ENCODE data around the gene SPOCK1.

SPOCK1 gene

GRCh38 chr5:137296213-137296781 is 202.8 kb downstream of the SPOCK1 start:
- TF ChIP-seq, protein P1, sequence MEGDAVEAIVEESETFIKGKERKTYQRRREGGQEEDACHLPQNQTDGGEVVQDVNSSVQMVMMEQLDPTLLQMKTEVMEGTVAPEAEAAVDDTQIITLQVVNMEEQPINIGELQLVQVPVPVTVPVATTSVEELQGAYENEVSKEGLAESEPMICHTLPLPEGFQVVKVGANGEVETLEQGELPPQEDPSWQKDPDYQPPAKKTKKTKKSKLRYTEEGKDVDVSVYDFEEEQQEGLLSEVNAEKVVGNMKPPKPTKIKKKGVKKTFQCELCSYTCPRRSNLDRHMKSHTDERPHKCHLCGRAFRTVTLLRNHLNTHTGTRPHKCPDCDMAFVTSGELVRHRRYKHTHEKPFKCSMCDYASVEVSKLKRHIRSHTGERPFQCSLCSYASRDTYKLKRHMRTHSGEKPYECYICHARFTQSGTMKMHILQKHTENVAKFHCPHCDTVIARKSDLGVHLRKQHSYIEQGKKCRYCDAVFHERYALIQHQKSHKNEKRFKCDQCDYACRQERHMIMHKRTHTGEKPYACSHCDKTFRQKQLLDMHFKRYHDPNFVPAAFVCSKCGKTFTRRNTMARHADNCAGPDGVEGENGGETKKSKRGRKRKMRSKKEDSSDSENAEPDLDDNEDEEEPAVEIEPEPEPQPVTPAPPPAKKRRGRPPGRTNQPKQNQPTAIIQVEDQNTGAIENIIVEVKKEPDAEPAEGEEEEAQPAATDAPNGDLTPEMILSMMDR (IDR thresholded peaks at IDR 0.05; ENCODE audit: insufficient read depth, low read length, missing control alignments), result no peak
- no peak for DNase-seq (ENCODE audit: low read depth, low spot score)
- ChIA-PET POLR2A (no interaction called here), CTCF (interaction anchor here (1.9 kb wide), 1 partner anchor 24 kb away, joined by 5 read pairs; no protein-coding TSS in a partner anchor)
- H3K4me3 ChIP-seq (ENCODE audit: low read depth, low read length), result no peak overlapping the region

DNA sequence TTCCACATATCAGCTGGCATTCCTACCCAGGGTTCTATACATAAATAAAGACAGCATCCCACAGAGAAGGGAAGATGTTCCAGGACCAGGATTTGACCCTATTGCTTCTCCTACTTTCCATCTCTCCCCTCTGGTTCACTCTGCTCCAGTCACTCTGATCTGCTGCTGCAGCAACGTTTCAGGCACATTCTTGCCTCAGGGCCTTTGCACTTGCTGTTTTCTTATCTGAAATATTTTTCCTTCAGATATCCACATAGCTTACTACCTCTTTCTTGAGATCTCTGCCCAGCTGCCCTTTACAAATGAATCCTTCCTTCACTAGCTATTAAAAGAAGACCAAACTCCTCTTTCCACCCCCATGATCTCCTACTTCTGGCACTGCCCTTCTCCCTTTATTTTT is 204.5 kb downstream of the SPOCK1 start:
- TF ChIP-seq, protein P1 (IDR thresholded peaks at IDR 0.05; ENCODE audit: insufficient read depth, low read length, missing control alignments), result no peak
- CTCF ChIA-PET, result interaction anchor here (1.4 to 2.1 kb wide), 2 partner anchors 12 to 16 kb away, joined by 4 to 8 read pairs; no protein-coding TSS in a partner anchor
- DNase-seq (ENCODE audit: low read depth, low spot score), result no peak
- POLR2A ChIA-PET, result no interaction called here
- H3K4me3 ChIP-seq (ENCODE audit: low read depth, low read length), result no peak overlapping the region

GRCh38 chr5:137292461-137293027 is 206.6 kb downstream of the SPOCK1 start:
- DNase-seq (ENCODE audit: low read depth, low spot score), result no peak
- TF ChIP-seq, protein P1 (IDR thresholded peaks at IDR 0.05; ENCODE audit: insufficient read depth, low read length, missing control alignments), result no peak
- no peak overlapping the region for H3K4me3 ChIP-seq (ENCODE audit: low read depth, low read length)
- ChIA-PET POLR2A (interaction anchor here (0.7 kb wide), 1 partner anchor 461 kb away, joined by 3 read pairs; no protein-coding TSS in a partner anchor), CTCF (interaction anchor here (0.9 to 1.4 kb wide), 2 partner anchors 10 to 28 kb away, joined by 3 to 4 read pairs; no protein-coding TSS in a partner anchor)

- DNase-seq (ENCODE audit: low read depth, low spot score), result no peak
- ChIA-PET CTCF (interaction anchor here (1.4 kb wide), 1 partner anchor 29 kb away, joined by 4 read pairs; no protein-coding TSS in a partner anchor), POLR2A (no interaction called here)
- TF ChIP-seq, protein P1 (IDR thresholded peaks at IDR 0.05; ENCODE audit: insufficient read depth, low read length, missing control alignments), result no peak
- H3K4me3 ChIP-seq (ENCODE audit: low read depth, low read length), result no peak overlapping the region
Observed at GRCh38 chr5:137291436-137291835, 207.7 kb downstream of the SPOCK1 start.

DNA sequence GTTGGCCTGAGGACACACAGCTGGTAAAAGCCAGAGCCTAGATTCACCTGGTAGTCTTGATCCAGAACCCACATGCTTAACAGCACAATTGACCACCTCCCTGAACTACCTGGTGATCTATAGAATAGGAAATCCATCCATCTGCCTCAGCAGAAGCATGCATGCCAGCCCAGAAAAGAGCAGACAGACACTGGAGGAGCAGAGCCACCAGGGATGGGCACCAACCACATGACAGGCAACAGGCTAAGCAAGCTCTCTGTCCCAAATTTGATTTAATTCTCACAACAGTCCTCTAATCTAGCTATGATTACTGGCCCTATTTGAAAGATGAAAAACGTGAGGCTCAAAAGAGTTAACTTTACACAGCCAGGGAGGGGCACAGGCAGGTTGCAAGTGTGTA is 208.1 kb downstream of the SPOCK1 start:
- POLR2A ChIA-PET, result interaction anchor here (0.6 kb wide), 1 partner anchor 18 kb away, joined by 3 read pairs; no protein-coding TSS in a partner anchor

DNA sequence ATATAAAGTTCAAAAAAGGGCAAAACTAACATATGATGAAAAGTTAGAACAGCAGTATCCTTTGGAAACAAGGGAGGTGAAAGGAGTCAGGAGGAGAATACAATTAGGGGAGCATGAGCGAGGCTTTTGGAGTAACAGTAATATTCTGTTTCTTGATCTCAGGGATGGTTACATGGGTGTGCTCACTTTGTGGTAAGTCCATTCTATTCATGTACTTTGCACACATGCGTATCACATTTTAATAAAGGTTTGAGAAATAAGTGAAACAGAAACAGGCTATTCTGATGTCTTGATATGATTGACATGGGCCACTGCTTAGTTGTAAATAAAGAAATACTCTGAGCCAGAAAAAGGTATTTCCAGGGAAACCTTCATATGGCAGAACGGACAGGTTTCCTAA is 208.8 kb downstream of the SPOCK1 start:
- no peak overlapping the region for H3K4me3 ChIP-seq (ENCODE audit: low read depth, low read length)
- no peak for DNase-seq (ENCODE audit: low read depth, low spot score)
- CTCF ChIA-PET, result no interaction called here

More for the DNA sequence above, 208.1 kb downstream of the SPOCK1 start:
- no peak for DNase-seq (ENCODE audit: low read depth, low spot score)
- TF ChIP-seq, protein P1 (IDR thresholded peaks at IDR 0.05; ENCODE audit: insufficient read depth, low read length, missing control alignments), result no peak
- H3K4me3 ChIP-seq (ENCODE audit: low read depth, low read length), result no peak overlapping the region
- CTCF ChIA-PET, result interaction anchor here (1.4 kb wide), 1 partner anchor 29 kb away, joined by 4 read pairs; no protein-coding TSS in a partner anchor

More for the DNA sequence above, 208.8 kb downstream of the SPOCK1 start:
- TF ChIP-seq, protein P1 (IDR thresholded peaks at IDR 0.05; ENCODE audit: insufficient read depth, low read length, missing control alignments), result no peak
- POLR2A ChIA-PET, result no interaction called here
